HG03108 (cell line): ENCODE data around the gene SPRN.
"Not testable (repeated sequence)": the region's sequence is repeated elsewhere in the genome, so short reads cannot be mapped to it uniquely, and the experiment has no call there.

ENCODE experiments used
- ATAC-seq: cut with Tn5 transposase; IDR thresholded peaks from one replicate; pipeline ENCODE4 v1.9.1; 2021; ENCODE audit warnings: moderate library complexity; ENCODE audit not compliant: unreplicated experiment

Gene SPRN

GRCh38 chr10:133424601-133425000 is at the start of gene SPRN:
TSS of gene SPRN (minus strand) at chr10:133424625. CDS start at chr10:133423681, 944 bp downstream.
- not testable (repeated sequence) for ATAC-seq

GRCh38 chr10:133474027-133474426 is 49.6 kb upstream of the SPRN start:
- ATAC-seq, result no peak

GRCh38 chr10:133473270-133473669 is 48.8 kb upstream of the SPRN start:
- ATAC-seq, result no peak

- no peak for ATAC-seq
Observed at GRCh38 chr10:133471300-133472109, 47.1 kb upstream of the SPRN start.

GRCh38 chr10:133469205-133469604 is 44.8 kb upstream of the SPRN start:
- not testable (repeated sequence) for ATAC-seq

- no peak for ATAC-seq
Observed at GRCh38 chr10:133467286-133467911, 43.0 kb upstream of the SPRN start.

GRCh38 chr10:133466683-133467275 is 42.4 kb upstream of the SPRN start:
- ATAC-seq, result no peak

GRCh38 chr10:133465950-133466474 is 41.6 kb upstream of the SPRN start:
- no peak for ATAC-seq

- no peak for ATAC-seq
Observed at GRCh38 chr10:133465191-133465949, 40.9 kb upstream of the SPRN start.

- ATAC-seq, result no peak
Observed at GRCh38 chr10:133464582-133465031, 40.2 kb upstream of the SPRN start.

- ATAC-seq, result no peak
Observed at GRCh38 chr10:133462512-133463305, 38.3 kb upstream of the SPRN start.

- ATAC-seq, result no peak
Observed at GRCh38 chr10:133461841-133462240, 37.4 kb upstream of the SPRN start.

GRCh38 chr10:133461027-133461426 is 36.6 kb upstream of the SPRN start:
- no peak for ATAC-seq

GRCh38 chr10:133460208-133460769 is 35.9 kb upstream of the SPRN start:
- no peak for ATAC-seq

GRCh38 chr10:133459454-133460207 is 35.2 kb upstream of the SPRN start:
- ATAC-seq, result no peak

- no peak for ATAC-seq
Observed at GRCh38 chr10:133458710-133459453, 34.5 kb upstream of the SPRN start.

- ATAC-seq, result no peak
Observed at GRCh38 chr10:133458021-133458709, 33.7 kb upstream of the SPRN start.
